Measurements from ENCODE around the gene VPS13D. TPM values are rescaled to one million over a fixed set of nuclear protein-coding genes. Genes with fewer than 3 reads are reported as not detected.

Gene VPS13D
- total RNA-seq, 1 donor: 37.5 TPM

DNA sequence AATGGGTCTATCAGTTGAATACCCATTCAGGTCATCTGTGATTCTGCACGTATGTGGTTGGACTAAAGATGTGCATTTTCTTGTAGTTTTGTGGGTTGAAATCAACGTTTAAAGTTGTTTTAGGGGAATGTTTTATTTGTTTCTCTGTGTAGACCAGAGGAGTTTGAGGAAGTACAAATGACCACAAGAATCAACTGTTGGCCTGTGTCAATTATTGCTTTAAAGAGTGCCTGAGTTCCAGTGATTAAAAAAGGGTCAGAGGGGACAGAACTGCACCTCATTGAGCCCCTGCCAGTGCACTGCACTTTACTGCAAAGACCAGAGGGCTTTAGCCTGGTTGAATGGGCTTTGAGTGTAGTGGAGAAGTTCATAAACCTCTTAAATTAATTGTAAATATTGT lies 190.3 kb downstream of the VPS13D start:
- DNase-seq (ENCODE audit: low read depth): no peak
- H3K4me3 ChIP-seq (ENCODE audit: low read depth, low read length): no peak overlapping the region
- no peak for TF ChIP-seq CTCF (IDR thresholded peaks at IDR 0.05; ENCODE audit: insufficient read depth, low read length)

DNA sequence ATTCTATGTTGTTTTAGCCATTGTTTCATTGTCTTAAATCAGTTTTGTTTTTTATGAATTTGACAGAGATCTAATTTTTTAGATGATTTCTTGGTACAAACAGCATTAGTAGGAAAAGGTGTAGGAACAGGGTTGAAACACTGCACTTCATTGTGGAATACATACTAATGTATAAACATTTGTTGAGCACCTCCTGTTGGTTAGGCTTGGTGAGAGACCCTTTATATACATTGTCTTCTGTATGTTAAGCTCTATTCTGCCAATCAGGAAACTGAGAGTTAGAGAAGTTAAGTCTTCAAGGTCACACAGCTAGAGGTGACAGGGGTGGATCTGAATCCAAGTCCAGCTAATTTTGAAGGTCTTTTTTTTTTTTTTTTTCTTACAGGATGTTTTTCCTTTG lies 192.7 kb downstream of the VPS13D start:
- H3K4me3 ChIP-seq (ENCODE audit: low read depth, low read length): no peak overlapping the region
- no peak for DNase-seq (ENCODE audit: low read depth)
- TF ChIP-seq CTCF (IDR thresholded peaks at IDR 0.05; ENCODE audit: insufficient read depth, low read length): no peak

DNA sequence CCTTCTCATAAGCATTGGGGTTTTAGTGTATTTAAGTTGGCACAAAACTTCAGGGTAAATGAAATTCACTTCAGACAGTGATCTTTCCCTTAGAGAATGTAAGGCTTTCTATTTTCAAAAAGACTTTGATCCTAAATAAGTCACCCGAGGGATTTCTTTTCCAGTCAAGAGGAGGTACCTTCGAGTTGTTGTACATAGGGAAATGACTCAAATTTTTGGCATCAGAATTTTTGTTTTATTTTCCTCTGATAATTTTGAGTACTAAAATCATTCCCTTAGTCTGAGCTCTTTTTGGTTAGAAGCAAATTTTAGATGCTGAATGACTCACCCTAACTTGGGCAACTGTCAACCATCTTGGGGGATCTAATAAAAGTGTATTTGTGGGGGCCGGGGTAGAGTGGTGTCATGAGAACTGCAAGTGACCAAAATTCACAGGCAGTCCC lies 194.3 kb downstream of the VPS13D start:
- peak; percentile 91 for DNase-seq (ENCODE audit: low read depth)

GRCh38 chr1:12424793-12425192 lies 195.0 kb downstream of the VPS13D start:
- no peak overlapping the region for H3K4me3 ChIP-seq (ENCODE audit: low read depth, low read length)
- TF ChIP-seq CTCF (IDR thresholded peaks at IDR 0.05; ENCODE audit: insufficient read depth, low read length): no peak
- no peak for DNase-seq (ENCODE audit: low read depth)

More for the DNA sequence above, 194.3 kb downstream of the VPS13D start:
- no peak for TF ChIP-seq CTCF (IDR thresholded peaks at IDR 0.05; ENCODE audit: insufficient read depth, low read length)
- no peak overlapping the region for H3K4me3 ChIP-seq (ENCODE audit: low read depth, low read length)

- no peak overlapping the region for H3K4me3 ChIP-seq (ENCODE audit: low read depth, low read length)
- DNase-seq (ENCODE audit: low read depth): peak; percentile 70
- no peak for TF ChIP-seq CTCF (IDR thresholded peaks at IDR 0.05; ENCODE audit: insufficient read depth, low read length)
These were observed 196.2 kb downstream of the VPS13D start for GRCh38 chr1:12426030-12426429.

- no peak for DNase-seq (ENCODE audit: low read depth)
- no peak for TF ChIP-seq CTCF (IDR thresholded peaks at IDR 0.05; ENCODE audit: insufficient read depth, low read length)
- H3K4me3 ChIP-seq (ENCODE audit: low read depth, low read length): no peak overlapping the region
These were observed 198.5 kb downstream of the VPS13D start for GRCh38 chr1:12428334-12428733.

- no peak overlapping the region for H3K4me3 ChIP-seq (ENCODE audit: low read depth, low read length)
- DNase-seq (ENCODE audit: low read depth): no peak
- no peak for TF ChIP-seq CTCF (IDR thresholded peaks at IDR 0.05; ENCODE audit: insufficient read depth, low read length)
These were observed 200.7 kb downstream of the VPS13D start for GRCh38 chr1:12430525-12430924.
